Hepatocyte (in vitro differentiated cells): ENCODE results near the gene TBX6. TPM values are rescaled to one million over a fixed set of nuclear protein-coding genes. Genes with fewer than 3 reads are reported as not detected.

Source experiments
- DNase-seq: peaks from one replicate; pipeline ENCODE4 v3.0.0-alpha.2; 2016; ENCODE audit warnings: low spot score
- H2AFZ ChIP-seq: fragments of 200-600 bp; sonication (generic); 2 replicates; pipeline ENCODE4 v1.6.0; 2016; ENCODE audit warnings: antibody characterized with exemption, mild to moderate bottlenecking
- H3K27ac ChIP-seq: fragments of 200-600 bp; sonication (generic); 2 replicates; pipeline ENCODE4 v1.5.1; 2016; ENCODE audit warnings: mild to moderate bottlenecking
- H3K27me3 ChIP-seq: fragments of 200-600 bp; sonication (generic); 2 replicates; pipeline ENCODE4 v1.6.1; 2016
- H3K36me3 ChIP-seq: fragments of 200-600 bp; sonication (generic); replicated peaks from 2 replicates; pipeline ENCODE4 v1.5.1; 2016; ENCODE audit warnings: low read depth; ENCODE audit not compliant: insufficient read depth
- H3K4me1 ChIP-seq: fragments of 200-600 bp; sonication (generic); 2 replicates; pipeline ENCODE4 v1.5.1; 2016; ENCODE audit warnings: mild to moderate bottlenecking, moderate library complexity; ENCODE audit not compliant: insufficient read depth
- H3K4me2 ChIP-seq: fragments of 200-600 bp; sonication (generic); 2 replicates; pipeline ENCODE4 v1.6.0; 2016
- H3K4me3 ChIP-seq: fragments of 200-600 bp; sonication (generic); 2 replicates; pipeline ENCODE4 v1.5.1; 2016; ENCODE audit warnings: mild to moderate bottlenecking
- H3K79me2 ChIP-seq: fragments of 200-600 bp; sonication (generic); 2 replicates; pipeline ENCODE4 v1.6.0; 2017; ENCODE audit warnings: mild to moderate bottlenecking
- H3K9me2 ChIP-seq: fragments of 200-600 bp; sonication (generic); replicated peaks from 2 replicates; pipeline ENCODE4 v1.6.0; 2017; ENCODE audit warnings: mild to moderate bottlenecking; ENCODE audit not compliant: insufficient read depth
- H3K9me3 ChIP-seq: fragments of 200-600 bp; sonication (generic); 2 replicates; pipeline ENCODE4 v1.5.1; 2016; ENCODE audit warnings: low read depth, mild to moderate bottlenecking
- H4K20me1 ChIP-seq: fragments of 200-600 bp; sonication (generic); 2 replicates; pipeline ENCODE4 v1.6.0; 2016; ENCODE audit warnings: mild to moderate bottlenecking; ENCODE audit not compliant: insufficient read depth, poor library complexity, severe bottlenecking
- EZH2 ChIP-seq: fragments of 200-600 bp; sonication (generic); IDR thresholded peaks from 2 replicates; pipeline ENCODE4 v1.6.1; 2016; ENCODE audit warnings: antibody characterized with exemption, mild to moderate bottlenecking, borderline replicate concordance
- EZH2phosphoT487 ChIP-seq: fragments of 200-600 bp; sonication (generic); IDR thresholded peaks from one replicate; pipeline ENCODE4 v1.6.1; 2018; ENCODE audit warnings: antibody characterized with exemption, mild to moderate bottlenecking, low read depth, moderate library complexity; ENCODE audit not compliant: unreplicated experiment, severe bottlenecking
- WGBS: methylation state at CpG from one replicate; pipeline ENCODE4 v1.1.6; 2016; ENCODE audit warnings: low lambda C conversion rate; ENCODE audit errors: missing lambda C conversion rate; 5-methylcytosine and 5-hydroxymethylcytosine counted together
- polyA plus RNA-seq: library from polyadenylated mRNA; unstranded; fragments of >200 nt; fragmentation: Nextera tagmentation; extraction: Ambion mirVana; gene quantifications from 2 replicates; pipeline ENCODE4 v1.2.1, GENCODE V29; 2016
- total RNA-seq: library from RNA; depleted of rRNA; stranded (reverse); fragments of >200 nt; gene quantifications from 2 replicates; pipeline ENCODE4 v1.2.3, GENCODE V29; 2014
- TF ChIP-seq, protein P1 (sequence below): fragments of 200-600 bp; sonication (generic); IDR thresholded peaks from 2 replicates; pipeline ENCODE4 v1.5.1; 2016; ENCODE audit warnings: antibody characterized with exemption, mild to moderate bottlenecking; ENCODE audit not compliant: poor library complexity

Gene TBX6
- total and polyA plus RNA-seq, 2 experiments from 2014 or later: 0.10 to 0.60 TPM

DNA sequence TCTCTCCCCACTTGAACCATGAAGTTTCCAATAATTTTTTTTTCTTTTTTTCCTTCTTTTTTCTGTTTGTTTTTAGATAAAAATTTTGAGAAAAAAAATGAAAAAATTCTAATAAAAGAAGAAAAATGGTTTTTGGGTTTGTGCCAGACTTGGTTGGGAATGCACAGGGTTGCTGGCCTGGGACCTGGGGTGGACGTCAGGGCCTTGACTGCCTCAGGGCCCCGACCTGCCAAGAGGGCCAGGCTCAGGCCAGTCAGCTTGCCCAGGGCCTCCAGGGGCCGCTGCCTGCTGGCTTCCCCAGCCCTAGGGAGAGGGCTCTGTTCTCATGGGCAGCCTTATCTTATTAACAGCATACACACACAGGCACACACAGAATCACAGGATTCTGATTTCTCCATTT, 6.5 kb downstream of the TBX6 start:
- H3K4me2 ChIP-seq: no peak overlapping the region
- H3K36me3 ChIP-seq: no peaks in the 10 kb centered on the region
- no peaks in the 10 kb centered on the region for H3K9me3 ChIP-seq
- no peak for DNase-seq
- H2AFZ ChIP-seq: no peak overlapping the region
- 88% methylated on average over 3 of the region's 3 CpGs for WGBS
- peaks cover 5% of the 10 kb centered on the region for H3K4me1 ChIP-seq
- H3K27ac ChIP-seq: no peak overlapping the region
- no peaks in the 10 kb centered on the region for H3K27me3 ChIP-seq
- H3K79me2 ChIP-seq: peaks cover 9% of the 10 kb centered on the region
- H4K20me1 ChIP-seq: no peaks in the 10 kb centered on the region
- TF ChIP-seq, protein P1, sequence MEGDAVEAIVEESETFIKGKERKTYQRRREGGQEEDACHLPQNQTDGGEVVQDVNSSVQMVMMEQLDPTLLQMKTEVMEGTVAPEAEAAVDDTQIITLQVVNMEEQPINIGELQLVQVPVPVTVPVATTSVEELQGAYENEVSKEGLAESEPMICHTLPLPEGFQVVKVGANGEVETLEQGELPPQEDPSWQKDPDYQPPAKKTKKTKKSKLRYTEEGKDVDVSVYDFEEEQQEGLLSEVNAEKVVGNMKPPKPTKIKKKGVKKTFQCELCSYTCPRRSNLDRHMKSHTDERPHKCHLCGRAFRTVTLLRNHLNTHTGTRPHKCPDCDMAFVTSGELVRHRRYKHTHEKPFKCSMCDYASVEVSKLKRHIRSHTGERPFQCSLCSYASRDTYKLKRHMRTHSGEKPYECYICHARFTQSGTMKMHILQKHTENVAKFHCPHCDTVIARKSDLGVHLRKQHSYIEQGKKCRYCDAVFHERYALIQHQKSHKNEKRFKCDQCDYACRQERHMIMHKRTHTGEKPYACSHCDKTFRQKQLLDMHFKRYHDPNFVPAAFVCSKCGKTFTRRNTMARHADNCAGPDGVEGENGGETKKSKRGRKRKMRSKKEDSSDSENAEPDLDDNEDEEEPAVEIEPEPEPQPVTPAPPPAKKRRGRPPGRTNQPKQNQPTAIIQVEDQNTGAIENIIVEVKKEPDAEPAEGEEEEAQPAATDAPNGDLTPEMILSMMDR: no peak
- TF ChIP-seq EZH2phosphoT487 (no peak), EZH2 (no peak)
- H3K4me3 ChIP-seq: no peak overlapping the region
- no peaks in the 10 kb centered on the region for H3K9me2 ChIP-seq

DNA sequence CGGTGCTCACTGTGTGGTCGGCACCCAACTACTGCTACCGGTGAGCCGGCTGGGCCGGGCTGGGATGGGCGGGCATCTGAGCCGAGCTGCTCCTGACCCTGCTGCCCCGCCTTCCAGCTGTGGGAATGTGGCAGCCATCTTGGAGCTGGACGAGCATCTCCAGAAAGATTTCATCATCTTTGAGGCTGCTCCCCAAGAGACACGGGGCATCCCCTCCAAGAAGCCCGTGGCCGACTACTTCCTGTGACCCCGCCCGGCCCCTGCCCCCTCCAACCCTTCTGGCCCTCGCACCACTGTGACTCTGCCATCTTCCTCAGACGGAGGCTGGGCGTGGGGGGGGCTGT, 6.9 kb downstream of the TBX6 start:
- Histone ChIP-seq H3K4me2 (no peak overlapping the region), H3K36me3 (no peaks in the 10 kb centered on the region), H3K4me1 (peaks cover 5% of the 10 kb centered on the region), H4K20me1 (peaks cover 2% of the 10 kb centered on the region), H2AFZ (no peak overlapping the region), H3K27me3 (no peaks in the 10 kb centered on the region), H3K27ac (no peak overlapping the region), H3K4me3 (no peak overlapping the region), H3K79me2 (peaks cover 13% of the 10 kb centered on the region), H3K9me3 (no peaks in the 10 kb centered on the region), H3K9me2 (no peaks in the 10 kb centered on the region)
- TF ChIP-seq, protein P1: no peak
- no peak for TF ChIP-seq EZH2phosphoT487
- TF ChIP-seq EZH2: no peak
- 92% methylated on average over 10 of the region's 17 CpGs for WGBS
- no peak for DNase-seq

DNA sequence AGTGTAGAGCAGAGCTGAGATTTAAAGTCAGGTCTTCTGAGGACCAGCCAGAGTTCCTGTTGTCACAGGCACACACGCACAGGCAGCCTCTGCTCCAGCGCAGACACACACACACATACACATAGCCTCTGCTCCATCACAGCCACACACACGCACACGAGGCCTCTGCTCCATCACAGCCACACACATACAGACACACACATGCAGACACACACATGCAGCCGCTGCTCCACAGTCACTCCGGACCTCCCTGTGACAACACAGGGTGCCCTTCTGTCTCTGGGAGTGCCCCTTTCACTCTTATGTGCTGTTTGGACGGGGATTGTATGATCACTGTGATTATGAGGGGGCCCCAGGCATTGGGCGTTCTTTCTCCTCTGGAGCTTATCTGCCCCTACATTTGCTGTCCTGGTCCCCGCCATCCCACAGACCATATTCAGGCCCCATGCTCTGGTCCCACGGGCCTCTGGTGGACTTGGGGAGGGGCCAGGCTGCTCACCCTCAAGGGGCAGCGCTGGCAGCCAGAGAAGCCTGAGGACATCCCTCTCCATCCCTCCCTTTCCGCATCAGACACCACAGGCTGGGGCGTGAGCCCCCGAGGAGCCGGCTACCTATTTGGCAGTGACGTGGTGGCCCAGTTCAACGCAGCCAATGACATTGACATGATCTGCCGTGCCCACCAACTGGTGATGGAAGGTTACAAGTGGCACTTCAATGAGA, 7.5 kb downstream of the TBX6 start:
- Histone ChIP-seq H3K36me3 (no peaks in the 10 kb centered on the region), H2AFZ (no peak overlapping the region), H3K9me3 (no peaks in the 10 kb centered on the region), H3K4me2 (no peak overlapping the region), H3K79me2 (peaks cover 18% of the 10 kb centered on the region), H3K27me3 (no peaks in the 10 kb centered on the region), H3K4me1 (peaks cover 5% of the 10 kb centered on the region), H3K4me3 (no peak overlapping the region), H3K27ac (no peak overlapping the region), H4K20me1 (peaks cover 3% of the 10 kb centered on the region), H3K9me2 (no peaks in the 10 kb centered on the region)
- TF ChIP-seq EZH2phosphoT487 (no peak), EZH2 (no peak)
- TF ChIP-seq, protein P1: no peak
- no peak for DNase-seq
- 96% methylated on average over 18 of the region's 18 CpGs for WGBS
